NB4 (cell line): ENCODE results near the gene CGNL1.

ENCODE experiments used
- DNase-seq: peaks from one replicate; pipeline ENCODE4 v3.0.0; 2010; ENCODE audit warnings: low read depth
- H3K4me3 ChIP-seq: one replicate; pipeline ENCODE4 v1.5.1; 2011; ENCODE audit warnings: mild to moderate bottlenecking, low read depth, low read length, moderate library complexity
- MAX ChIP-seq: IDR thresholded peaks from 2 replicates; pipeline ENCODE4 v1.6.1; 2011; ENCODE audit warnings: low read depth, low read length
- MYC ChIP-seq: IDR thresholded peaks from 2 replicates; pipeline ENCODE4 v1.6.1; 2011; ENCODE audit warnings: low read depth, low read length
- POLR2A ChIP-seq: IDR thresholded peaks from 2 replicates; pipeline ENCODE4 v1.6.1; 2011; ENCODE audit warnings: mild to moderate bottlenecking; ENCODE audit not compliant: insufficient read length; ENCODE audit errors: extremely low read depth
- TF ChIP-seq, protein P1 (sequence below): IDR thresholded peaks from one replicate; pipeline ENCODE4 v1.5.1; 2012; ENCODE audit warnings: low read depth, low read length

Gene CGNL1

DNA sequence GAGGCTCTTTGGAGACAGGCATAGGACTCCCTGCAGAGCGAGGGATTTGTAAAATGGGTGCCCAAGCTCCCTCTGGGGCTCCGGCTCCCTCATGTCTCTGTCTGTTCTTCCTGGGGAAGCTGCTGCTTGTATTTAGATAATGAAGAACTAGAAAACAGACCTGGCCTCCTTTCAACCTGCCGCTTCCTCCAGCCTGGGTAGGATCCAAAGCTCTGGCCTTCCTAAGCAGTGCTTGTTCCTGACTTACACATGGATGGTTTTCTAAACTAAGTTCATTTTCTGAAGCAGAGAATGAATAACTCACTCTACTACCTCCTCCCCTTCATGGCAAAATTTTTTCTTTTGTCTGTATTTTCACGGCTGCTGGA lies 178.5 kb downstream of the CGNL1 start:
- H3K4me3 ChIP-seq: no peak overlapping the region
- DNase-seq: no peak
- TF ChIP-seq MAX: no peak
- TF ChIP-seq MYC: no peak
- TF ChIP-seq POLR2A: no peak
- TF ChIP-seq, protein P1, sequence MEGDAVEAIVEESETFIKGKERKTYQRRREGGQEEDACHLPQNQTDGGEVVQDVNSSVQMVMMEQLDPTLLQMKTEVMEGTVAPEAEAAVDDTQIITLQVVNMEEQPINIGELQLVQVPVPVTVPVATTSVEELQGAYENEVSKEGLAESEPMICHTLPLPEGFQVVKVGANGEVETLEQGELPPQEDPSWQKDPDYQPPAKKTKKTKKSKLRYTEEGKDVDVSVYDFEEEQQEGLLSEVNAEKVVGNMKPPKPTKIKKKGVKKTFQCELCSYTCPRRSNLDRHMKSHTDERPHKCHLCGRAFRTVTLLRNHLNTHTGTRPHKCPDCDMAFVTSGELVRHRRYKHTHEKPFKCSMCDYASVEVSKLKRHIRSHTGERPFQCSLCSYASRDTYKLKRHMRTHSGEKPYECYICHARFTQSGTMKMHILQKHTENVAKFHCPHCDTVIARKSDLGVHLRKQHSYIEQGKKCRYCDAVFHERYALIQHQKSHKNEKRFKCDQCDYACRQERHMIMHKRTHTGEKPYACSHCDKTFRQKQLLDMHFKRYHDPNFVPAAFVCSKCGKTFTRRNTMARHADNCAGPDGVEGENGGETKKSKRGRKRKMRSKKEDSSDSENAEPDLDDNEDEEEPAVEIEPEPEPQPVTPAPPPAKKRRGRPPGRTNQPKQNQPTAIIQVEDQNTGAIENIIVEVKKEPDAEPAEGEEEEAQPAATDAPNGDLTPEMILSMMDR: no peak

DNA sequence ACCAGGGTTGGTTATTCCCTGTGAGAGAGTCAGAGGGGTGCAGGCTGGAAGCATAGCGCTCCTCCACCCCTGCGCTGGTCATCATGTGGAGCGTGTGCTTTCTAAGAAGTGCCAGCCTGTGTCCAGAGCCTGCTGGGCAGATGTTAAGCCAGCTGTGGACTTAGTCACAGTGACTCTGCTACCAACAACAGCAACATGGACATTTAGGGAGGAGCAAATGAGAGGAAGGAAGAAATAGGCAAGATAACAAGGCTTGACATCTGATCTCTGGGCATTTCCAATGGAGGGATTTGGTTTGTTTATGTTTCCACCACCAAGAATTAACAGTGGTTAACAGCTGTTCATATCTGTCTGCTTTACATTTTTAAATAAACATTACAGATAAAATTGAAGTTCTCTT lies 179.0 kb downstream of the CGNL1 start:
- no peak for DNase-seq
- H3K4me3 ChIP-seq: no peak overlapping the region
- TF ChIP-seq MYC: no peak
- no peak for TF ChIP-seq POLR2A
- TF ChIP-seq MAX: no peak
- TF ChIP-seq, protein P1: no peak

- no peak for DNase-seq
- TF ChIP-seq POLR2A: no peak
- TF ChIP-seq MYC: no peak
- TF ChIP-seq, protein P1: no peak
- no peak for TF ChIP-seq MAX
- no peak overlapping the region for H3K4me3 ChIP-seq
Observed at GRCh38 chr15:57556040-57556439, 179.7 kb downstream of the CGNL1 start.

- H3K4me3 ChIP-seq: no peak overlapping the region
- DNase-seq: no peak
- TF ChIP-seq, protein P1: no peak
- no peak for TF ChIP-seq POLR2A
- TF ChIP-seq MYC: no peak
- TF ChIP-seq MAX: no peak
Observed at GRCh38 chr15:57557267-57557666, 181.0 kb downstream of the CGNL1 start.

DNA sequence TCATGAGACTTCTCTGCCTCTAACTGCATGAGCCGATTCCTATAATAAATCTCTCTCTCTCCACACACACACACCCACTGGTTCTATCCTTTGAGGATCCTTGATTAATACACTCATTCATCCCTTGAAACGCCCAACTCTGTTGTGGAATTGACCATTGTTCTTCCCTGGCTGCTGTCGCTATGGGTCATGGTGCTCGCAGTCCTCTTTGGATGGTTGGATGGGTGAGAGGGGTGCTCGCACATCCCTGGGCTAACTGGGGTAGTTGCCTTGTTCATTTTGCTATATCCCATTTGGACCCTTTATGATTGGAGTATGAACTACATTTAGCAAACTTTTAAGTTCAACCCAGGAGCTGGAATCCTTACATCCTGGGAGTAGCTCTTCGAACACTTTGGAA lies 181.5 kb downstream of the CGNL1 start:
- DNase-seq: no peak
- H3K4me3 ChIP-seq: no peak overlapping the region
- TF ChIP-seq MAX: no peak

- TF ChIP-seq, protein P1: peak; percentile 92
- no peak for TF ChIP-seq MAX
- peak; percentile 58 for DNase-seq
- no peak overlapping the region for H3K4me3 ChIP-seq
Observed at GRCh38 chr15:57559875-57560274, 183.6 kb downstream of the CGNL1 start.
